A549 (cell line): ENCODE data around the gene CALM3. TPM values are rescaled to one million over a fixed set of nuclear protein-coding genes. Genes with fewer than 3 reads are reported as not detected.

Experiments
- ATAC-seq, 2 experiments: fragments of 200-7000 bp in 1 of 2; fragments of >200 bp in 1 of 2; cut with Nextera tagmentation in 1 of 2; cut with Tn5 transposase in 1 of 2; 3 replicates each; pipeline versions ENCODE4 v1.8.0 to v1.9.1; 2018 to 2020; ENCODE audit warnings: mild to moderate bottlenecking in 1 of 2, moderate library complexity in 1 of 2
- CTCF ChIA-PET: fragments of 300-600 bp; sonication (Branson Sonifier 250); formaldehyde crosslinking; extraction: SDS; loops from one replicate; lab custom pipeline; 2021; ENCODE audit warnings: antibody characterized with exemption, inconsistent platforms; lab: Yijun Ruan, JAX
- POLR2A ChIA-PET: fragments of 350-600 bp; formaldehyde crosslinking; extraction: SDS; loops from one replicate; lab custom pipeline; 2021; ENCODE audit warnings: antibody characterized with exemption, inconsistent platforms; lab: Yijun Ruan, JAX
- DNase-seq, 2 experiments: peaks; one replicate each; pipeline versions ENCODE4 v3.0.0 to v3.0.0-alpha.2; 2011 to 2016; ENCODE audit warnings: low read depth in 1 of 2, low spot score in 1 of 2
- FAIRE-seq: peaks from 2 replicates; lab custom pipeline; 2011; peaks lifted over from hg19 to GRCh38; lab: Jason Lieb, UNC
- H3K27ac ChIP-seq, 2 experiments: fragments of >200 bp; sonication (Bioruptor Twin); formaldehyde crosslinking; 3 replicates each; pipeline ENCODE4 v1.5.1; 2016 to 2017
- H3K4me1 ChIP-seq: fragments of >200 bp; sonication (Bioruptor Twin); formaldehyde crosslinking; 3 replicates; pipeline ENCODE4 v1.6.1; 2016
- H3K4me2 ChIP-seq: fragments of >200 bp; sonication (Bioruptor Twin); formaldehyde crosslinking; 3 replicates; pipeline ENCODE4 v1.6.1; 2016
- H3K4me3 ChIP-seq: fragments of >200 bp; sonication (Bioruptor Twin); formaldehyde crosslinking; 3 replicates; pipeline ENCODE4 v1.5.1; 2016
- H3K9me3 ChIP-seq: fragments of >200 bp; sonication (Bioruptor Twin); formaldehyde crosslinking; 3 replicates; pipeline ENCODE4 v1.6.1; 2016
- CEBPB ChIP-seq, 2 experiments: fragments of >200 bp in 1 of 2; sonication (Bioruptor Twin) in 1 of 2; formaldehyde crosslinking in 1 of 2; IDR thresholded peaks; 2 replicates each; pipeline ENCODE4 v1.6.1; 2012 to 2016
- CTCF ChIP-seq: fragments of >200 bp; sonication (Bioruptor Twin); formaldehyde crosslinking; IDR thresholded peaks from 3 replicates; pipeline ENCODE4 v1.5.1; 2016
- EHF ChIP-seq: fragments of 250-450 bp; sonication (Bioruptor Pico); IDR thresholded peaks from 2 replicates; pipeline ENCODE4 v1.5.0; 2020; ENCODE audit warnings: mild to moderate bottlenecking
- EP300 ChIP-seq, 2 experiments: fragments of >200 bp; sonication (Bioruptor Twin); formaldehyde crosslinking; IDR thresholded peaks; 2 replicates in 1 of 2; 3 replicates in 1 of 2; pipeline ENCODE4 v1.6.1; 2016 to 2017
- ESRRA ChIP-seq: fragments of 150-350 bp; IDR thresholded peaks from 2 replicates; pipeline ENCODE4 v1.6.1; 2014; ENCODE audit warnings: mild to moderate bottlenecking, low read length, borderline replicate concordance
- FOSB ChIP-seq: fragments of 250-450 bp; sonication (Bioruptor Pico); IDR thresholded peaks from 2 replicates; pipeline ENCODE4 v1.5.0; 2020; ENCODE audit warnings: mild to moderate bottlenecking, moderate library complexity
- GATA3 ChIP-seq: IDR thresholded peaks from 2 replicates; pipeline ENCODE4 v1.6.1; 2012; ENCODE audit warnings: borderline replicate concordance
- HDAC2 ChIP-seq: fragments of 200-600 bp; sonication (generic); IDR thresholded peaks from 2 replicates; pipeline ENCODE4 v1.6.1; 2016
- MAFK ChIP-seq: fragments of 450-650 bp; IDR thresholded peaks from 2 replicates; pipeline ENCODE4 v1.6.1; 2014; ENCODE audit not compliant: partially characterized antibody
- POLR2A ChIP-seq: IDR thresholded peaks from 2 replicates; pipeline ENCODE4 v1.6.1; 2012; ENCODE audit warnings: mild to moderate bottlenecking, low read length
- RAD21 ChIP-seq, 2 experiments: fragments of >200 bp in 1 of 2; sonication (Bioruptor Twin) in 1 of 2; formaldehyde crosslinking in 1 of 2; IDR thresholded peaks in 1 of 2; conservative IDR thresholded peaks in 1 of 2; 2 replicates in 1 of 2; 3 replicates in 1 of 2; pipeline ENCODE4 v1.6.1; 2012 to 2018; ENCODE audit warnings: inconsistent platforms in 1 of 2
- RCOR1 ChIP-seq: fragments of 150-350 bp; IDR thresholded peaks from 2 replicates; pipeline ENCODE4 v1.6.1; 2014; ENCODE audit warnings: antibody characterized with exemption, low read length, low read depth
- SMC3 ChIP-seq: fragments of >200 bp; sonication (Bioruptor Twin); formaldehyde crosslinking; IDR thresholded peaks from 3 replicates; pipeline ENCODE4 v1.6.1; 2018; ENCODE audit warnings: inconsistent platforms
- SREBF2 ChIP-seq: fragments of 450-650 bp; IDR thresholded peaks from 2 replicates; pipeline ENCODE4 v1.6.1; 2014; ENCODE audit warnings: mild to moderate bottlenecking, moderate library complexity
- TFCP2L1 ChIP-seq: fragments of 250-450 bp; sonication (Bioruptor Pico); IDR thresholded peaks from 2 replicates; pipeline ENCODE4 v1.5.0; 2021; ENCODE audit warnings: mild to moderate bottlenecking
- ZC3H11A ChIP-seq: fragments of 450-650 bp; IDR thresholded peaks from 2 replicates; pipeline ENCODE4 v1.6.1; 2014; ENCODE audit warnings: antibody characterized with exemption, mild to moderate bottlenecking
- ZFP36 ChIP-seq: fragments of 450-650 bp; IDR thresholded peaks from 2 replicates; pipeline ENCODE4 v1.6.1; 2014; ENCODE audit warnings: borderline replicate concordance; ENCODE audit not compliant: partially characterized antibody
- WGBS: methylation state at CpG from one replicate; pipeline ENCODE4 v1.1.6; 2017; ENCODE audit errors: missing lambda C conversion rate; 5-methylcytosine and 5-hydroxymethylcytosine counted together
- polyA plus RNA-seq, 4 experiments: library from polyadenylated mRNA; depleted of rRNA in 3 of 4; stranded (reverse); fragments of >200 nt; fragmentation: RNase III in 1 of 4; extraction: RNeasy Plus Mini Kit Qiagen cat#74134 plus additional on column Dnase treatment in 1 of 4; gene quantifications; 2 replicates in 3 of 4; 3 replicates in 1 of 4; pipeline ENCODE4 v1.2.3, GENCODE V29; 2011 to 2017
- TF ChIP-seq, protein P1 (sequence below): fragments of 200-600 bp; sonication (generic); IDR thresholded peaks from 2 replicates; pipeline ENCODE4 v1.6.1; 2016; ENCODE audit warnings: antibody characterized with exemption, mild to moderate bottlenecking, moderate library complexity
- TF ChIP-seq, protein P2 (sequence below): fragments of 250-450 bp; sonication (Bioruptor Pico); IDR thresholded peaks from 2 replicates; pipeline ENCODE4 v1.5.0; 2021; ENCODE audit warnings: mild to moderate bottlenecking, moderate library complexity, borderline replicate concordance
- TF ChIP-seq, protein P3 (sequence below): IDR thresholded peaks from 2 replicates; pipeline ENCODE4 v1.6.1; 2012
- TF ChIP-seq, protein P4 (sequence below): fragments of 150-350 bp; IDR thresholded peaks from 2 replicates; pipeline ENCODE4 v1.6.1; 2014; ENCODE audit warnings: low read depth, mild to moderate bottlenecking, low read length

Gene CALM3
- polyA plus RNA-seq, 2 of the 4 experiments (the other 2 are of a cell fraction): 303 to 548 TPM

DNA sequence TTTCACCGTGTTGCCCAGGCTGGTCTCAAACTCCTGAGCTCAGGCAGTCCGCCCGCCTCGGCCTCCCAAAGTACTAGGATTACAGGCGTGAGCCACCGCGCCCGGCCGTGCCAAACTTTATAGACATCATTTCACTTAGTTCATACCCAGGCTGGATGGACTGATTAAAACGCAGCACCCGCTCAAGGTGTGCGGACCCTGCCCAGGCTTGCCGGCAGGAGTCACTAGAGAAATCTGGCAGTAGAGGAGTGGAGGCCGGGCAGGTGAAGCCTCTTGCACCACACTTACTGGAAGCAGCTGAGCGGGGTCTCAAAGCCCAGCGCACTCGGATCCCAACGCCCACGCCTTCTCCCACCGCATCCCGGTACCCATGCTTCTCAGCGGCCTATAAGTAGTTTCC is 12.4 kb downstream of the CALM3 start:
- CTCF ChIA-PET: interaction anchor here (0.7 to 34.1 kb wide), 36 partner anchors 6 to 227 kb away, joined by 3 to 737 read pairs (median 6); partner anchors contain the start of genes CALM3, DACT3, GNG8 and PTGIR
- H3K4me2 ChIP-seq: no peak overlapping the region
- 0 out of 3 replicates have a peak, but pooled peaks cover 8% of the 10 kb centered on the region for H3K4me1 ChIP-seq
- no peaks in the 10 kb centered on the region for H3K9me3 ChIP-seq
- no peak for DNase-seq
- WGBS: 84% methylated on average over 22 of the region's 22 CpGs
- no peak overlapping the region for H3K27ac ChIP-seq
- no peak overlapping the region for H3K4me3 ChIP-seq
- POLR2A ChIA-PET: interaction anchor here (1.0 kb wide), 2 partner anchors 13 to 48 kb away, joined by 4 to 5 read pairs; partner anchors contain the start of gene DACT3
- no peak for FAIRE-seq
- no peak for TF ChIP-seq RCOR1
- TF ChIP-seq, protein P1, sequence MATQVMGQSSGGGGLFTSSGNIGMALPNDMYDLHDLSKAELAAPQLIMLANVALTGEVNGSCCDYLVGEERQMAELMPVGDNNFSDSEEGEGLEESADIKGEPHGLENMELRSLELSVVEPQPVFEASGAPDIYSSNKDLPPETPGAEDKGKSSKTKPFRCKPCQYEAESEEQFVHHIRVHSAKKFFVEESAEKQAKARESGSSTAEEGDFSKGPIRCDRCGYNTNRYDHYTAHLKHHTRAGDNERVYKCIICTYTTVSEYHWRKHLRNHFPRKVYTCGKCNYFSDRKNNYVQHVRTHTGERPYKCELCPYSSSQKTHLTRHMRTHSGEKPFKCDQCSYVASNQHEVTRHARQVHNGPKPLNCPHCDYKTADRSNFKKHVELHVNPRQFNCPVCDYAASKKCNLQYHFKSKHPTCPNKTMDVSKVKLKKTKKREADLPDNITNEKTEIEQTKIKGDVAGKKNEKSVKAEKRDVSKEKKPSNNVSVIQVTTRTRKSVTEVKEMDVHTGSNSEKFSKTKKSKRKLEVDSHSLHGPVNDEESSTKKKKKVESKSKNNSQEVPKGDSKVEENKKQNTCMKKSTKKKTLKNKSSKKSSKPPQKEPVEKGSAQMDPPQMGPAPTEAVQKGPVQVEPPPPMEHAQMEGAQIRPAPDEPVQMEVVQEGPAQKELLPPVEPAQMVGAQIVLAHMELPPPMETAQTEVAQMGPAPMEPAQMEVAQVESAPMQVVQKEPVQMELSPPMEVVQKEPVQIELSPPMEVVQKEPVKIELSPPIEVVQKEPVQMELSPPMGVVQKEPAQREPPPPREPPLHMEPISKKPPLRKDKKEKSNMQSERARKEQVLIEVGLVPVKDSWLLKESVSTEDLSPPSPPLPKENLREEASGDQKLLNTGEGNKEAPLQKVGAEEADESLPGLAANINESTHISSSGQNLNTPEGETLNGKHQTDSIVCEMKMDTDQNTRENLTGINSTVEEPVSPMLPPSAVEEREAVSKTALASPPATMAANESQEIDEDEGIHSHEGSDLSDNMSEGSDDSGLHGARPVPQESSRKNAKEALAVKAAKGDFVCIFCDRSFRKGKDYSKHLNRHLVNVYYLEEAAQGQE: no peak
- TF ChIP-seq, protein P2, sequence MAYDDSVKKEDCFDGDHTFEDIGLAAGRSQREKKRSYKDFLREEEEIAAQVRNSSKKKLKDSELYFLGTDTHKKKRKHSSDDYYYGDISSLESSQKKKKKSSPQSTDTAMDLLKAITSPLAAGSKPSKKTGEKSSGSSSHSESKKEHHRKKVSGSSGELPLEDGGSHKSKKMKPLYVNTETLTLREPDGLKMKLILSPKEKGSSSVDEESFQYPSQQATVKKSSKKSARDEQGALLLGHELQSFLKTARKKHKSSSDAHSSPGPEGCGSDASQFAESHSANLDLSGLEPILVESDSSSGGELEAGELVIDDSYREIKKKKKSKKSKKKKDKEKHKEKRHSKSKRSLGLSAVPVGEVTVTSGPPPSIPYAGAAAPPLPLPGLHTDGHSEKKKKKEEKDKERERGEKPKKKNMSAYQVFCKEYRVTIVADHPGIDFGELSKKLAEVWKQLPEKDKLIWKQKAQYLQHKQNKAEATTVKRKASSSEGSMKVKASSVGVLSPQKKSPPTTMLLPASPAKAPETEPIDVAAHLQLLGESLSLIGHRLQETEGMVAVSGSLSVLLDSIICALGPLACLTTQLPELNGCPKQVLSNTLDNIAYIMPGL (CRISPR knock-in tag): no peak
- TF ChIP-seq MAFK: no peak
- no peak for TF ChIP-seq GATA3
- no peak for TF ChIP-seq ZFP36
- TF ChIP-seq EHF (CRISPR knock-in tag): no peak
- no peak for TF ChIP-seq POLR2A
- no peak for TF ChIP-seq CEBPB (IDR thresholded peaks at IDR 0.05)
- no peak for TF ChIP-seq HDAC2
- no peak for ATAC-seq

DNA sequence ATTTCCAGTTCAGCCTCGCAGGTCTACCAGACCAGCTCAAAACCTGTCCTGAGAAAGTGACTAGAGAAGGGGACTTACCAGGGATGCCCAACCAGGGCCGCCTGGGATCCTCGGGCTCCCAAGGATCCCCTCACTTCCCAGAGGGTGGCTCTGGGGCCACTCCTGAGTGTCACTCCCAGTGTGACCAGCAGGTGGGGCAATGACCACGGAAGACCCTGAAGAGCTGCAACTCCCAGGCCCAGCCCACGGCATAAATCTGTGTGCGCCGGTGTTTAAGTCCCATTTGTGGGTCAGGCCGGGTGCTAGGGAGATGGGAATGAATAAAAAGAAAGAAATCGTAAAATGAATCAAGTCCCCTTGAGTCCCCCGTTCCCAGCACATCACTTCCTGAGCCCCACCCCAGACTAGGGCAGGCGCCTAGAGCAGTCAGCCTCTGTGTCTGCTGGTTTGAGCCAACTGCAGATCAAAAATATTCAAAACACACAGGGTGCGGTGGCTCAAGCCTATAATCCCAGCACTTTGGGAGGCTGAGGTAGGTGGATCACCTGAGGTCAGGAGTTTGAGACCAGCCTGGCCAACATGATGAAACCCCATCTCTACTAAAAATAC is 13.1 kb downstream of the CALM3 start:
- ChIA-PET CTCF (interaction anchor here (0.7 to 34.1 kb wide), 43 partner anchors 7 to 378 kb away, joined by 3 to 737 read pairs (median 5); partner anchors contain the start of genes CALM3, DACT3, GNG8 and PTGIR), POLR2A (interaction anchor here (1.0 kb wide), 2 partner anchors 14 to 47 kb away, joined by 4 to 5 read pairs; partner anchors contain the start of gene DACT3)
- TF ChIP-seq SMC3 (peak; percentile 85), TFCP2L1 (CRISPR knock-in tag) (no peak), RAD21 (conservative IDR thresholded peaks at IDR 0.05 in 1 of 2, IDR thresholded peaks at IDR 0.05 in 1 of 2) (peak; percentile 79 to 84), SREBF2 (no peak), FOSB (CRISPR knock-in tag) (no peak), ZC3H11A (no peak), CTCF (peak; percentile 91), EP300 (IDR thresholded peaks at IDR 0.05) (no peak), ESRRA (no peak)
- TF ChIP-seq, protein P3, sequence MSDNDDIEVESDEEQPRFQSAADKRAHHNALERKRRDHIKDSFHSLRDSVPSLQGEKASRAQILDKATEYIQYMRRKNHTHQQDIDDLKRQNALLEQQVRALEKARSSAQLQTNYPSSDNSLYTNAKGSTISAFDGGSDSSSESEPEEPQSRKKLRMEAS: no peak
- TF ChIP-seq, protein P4, sequence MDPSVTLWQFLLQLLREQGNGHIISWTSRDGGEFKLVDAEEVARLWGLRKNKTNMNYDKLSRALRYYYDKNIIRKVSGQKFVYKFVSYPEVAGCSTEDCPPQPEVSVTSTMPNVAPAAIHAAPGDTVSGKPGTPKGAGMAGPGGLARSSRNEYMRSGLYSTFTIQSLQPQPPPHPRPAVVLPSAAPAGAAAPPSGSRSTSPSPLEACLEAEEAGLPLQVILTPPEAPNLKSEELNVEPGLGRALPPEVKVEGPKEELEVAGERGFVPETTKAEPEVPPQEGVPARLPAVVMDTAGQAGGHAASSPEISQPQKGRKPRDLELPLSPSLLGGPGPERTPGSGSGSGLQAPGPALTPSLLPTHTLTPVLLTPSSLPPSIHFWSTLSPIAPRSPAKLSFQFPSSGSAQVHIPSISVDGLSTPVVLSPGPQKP: no peak
- Histone ChIP-seq H3K4me1 (0 out of 3 replicates have a peak, but pooled peaks cover 8% of the 10 kb centered on the region), H3K4me2 (peak overlapping the region; percentile 64), H3K27ac (peak overlapping the region; percentile 18 to 52; a peak in 2 of 6 replicates), H3K9me3 (no peaks in the 10 kb centered on the region), H3K4me3 (no peak overlapping the region)
- DNase-seq: peak; percentile 86 to 97
- peak; percentile 80 to 92 for ATAC-seq
- FAIRE-seq: peak; percentile 18
- 13% methylated on average over 12 of the region's 12 CpGs for WGBS
